Prostate gland (tissue), 2 donors: ENCODE measurements around the gene ACSM2A. TPM values are rescaled to one million over a fixed set of nuclear protein-coding genes. Genes with fewer than 3 reads are reported as not detected.
"Not testable (repeated sequence)": the region's sequence is repeated elsewhere in the genome, so short reads cannot be mapped to it uniquely, and the experiment has no call there.

Experiments
- DNase-seq: peaks from one replicate; pipeline ENCODE4 v3.0.0-alpha.2; 2019; ENCODE audit warnings: low spot score
- H3K27ac ChIP-seq, 2 donors: fragments of 200-600 bp; sonication (generic); 2 replicates each; pipeline ENCODE4 v1.5.1; 2017 to 2019
- H3K27me3 ChIP-seq: fragments of 200-600 bp; sonication (generic); replicated peaks from 2 replicates; pipeline ENCODE4 v1.5.1; 2019; ENCODE audit not compliant: insufficient read depth
- H3K36me3 ChIP-seq, 2 donors: fragments of 200-600 bp; sonication (generic); 1 replicate in 1 of 2; 2 replicates in 1 of 2; pipeline versions ENCODE4 v1.5.1 to v1.8.1; 2017 to 2019
- H3K4me1 ChIP-seq: fragments of 200-600 bp; sonication (generic); replicated peaks from 2 replicates; pipeline ENCODE4 v1.5.1; 2019
- H3K4me3 ChIP-seq, 2 donors: fragments of 200-600 bp; sonication (generic); 2 replicates each; pipeline ENCODE4 v1.5.1; 2017 to 2019
- H3K9me3 ChIP-seq: fragments of 200-600 bp; sonication (generic); 2 replicates; pipeline ENCODE4 v1.5.1; 2017
- CTCF ChIP-seq, 4 experiments: fragments of 200-600 bp in 2 of 4; fragments of 450-650 bp in 2 of 4; sonication (generic) in 2 of 4; IDR thresholded peaks; 1 replicate in 3 of 4; 2 replicates in 1 of 4; pipeline ENCODE4 v1.5.1; 2016 to 2019; ENCODE audit warnings: antibody characterized with exemption in 4 of 4, mild to moderate bottlenecking in 2 of 4, moderate library complexity in 2 of 4
- POLR2A ChIP-seq: fragments of 450-650 bp; IDR thresholded peaks from one replicate; pipeline ENCODE4 v1.6.1; 2016; ENCODE audit warnings: antibody characterized with exemption, mild to moderate bottlenecking
- POLR2AphosphoS5 ChIP-seq: sonication (generic); formaldehyde crosslinking; IDR thresholded peaks from one replicate; pipeline ENCODE4 v1.6.1; 2017; ENCODE audit warnings: antibody characterized with exemption
- WGBS: methylation state at CpG from one replicate; pipeline ENCODE4 v1.1.5; 2018; 5-methylcytosine and 5-hydroxymethylcytosine counted together
- intact Hi-C: fragments of 100-400 bp; cut with DNase I; formaldehyde crosslinking; loops from one replicate; pipeline ENCODE4 v1.14.2; 2022
- total RNA-seq, 2 donors: library from RNA; depleted of rRNA; stranded (reverse); fragments of >200 nt; gene quantifications; one replicate each; pipeline ENCODE4 v1.1.0, GENCODE V29; 2016

Gene ACSM2A
- total RNA-seq, 2 donors from 2014 or later = 0.17 TPM; not detected in 1

DNA sequence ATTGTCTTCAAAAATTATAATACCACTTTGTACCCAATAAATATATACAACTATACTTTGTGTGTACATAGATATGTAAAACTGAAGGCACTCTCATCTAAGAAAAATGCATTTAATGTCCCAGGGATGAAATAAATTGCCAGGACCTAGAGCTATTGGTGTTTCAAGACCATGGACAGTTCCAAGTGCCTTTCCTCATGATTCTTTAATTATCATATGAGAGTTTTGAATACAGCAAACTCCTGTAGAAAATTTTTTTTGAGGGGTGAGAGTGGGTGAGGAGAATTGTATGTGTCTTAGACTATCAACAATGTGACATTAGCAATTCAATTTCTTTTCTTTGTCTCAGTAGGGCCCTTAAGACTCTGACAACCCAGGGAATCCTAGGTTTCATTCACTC, 17.6 kb downstream of the ACSM2A start:
- intact Hi-C loops, H3K4me1 ChIP-seq, H3K36me3 ChIP-seq, H3K9me3 ChIP-seq, DNase-seq, H3K4me3 ChIP-seq, H3K27ac ChIP-seq, H3K27me3 ChIP-seq: not testable (repeated sequence)

DNA sequence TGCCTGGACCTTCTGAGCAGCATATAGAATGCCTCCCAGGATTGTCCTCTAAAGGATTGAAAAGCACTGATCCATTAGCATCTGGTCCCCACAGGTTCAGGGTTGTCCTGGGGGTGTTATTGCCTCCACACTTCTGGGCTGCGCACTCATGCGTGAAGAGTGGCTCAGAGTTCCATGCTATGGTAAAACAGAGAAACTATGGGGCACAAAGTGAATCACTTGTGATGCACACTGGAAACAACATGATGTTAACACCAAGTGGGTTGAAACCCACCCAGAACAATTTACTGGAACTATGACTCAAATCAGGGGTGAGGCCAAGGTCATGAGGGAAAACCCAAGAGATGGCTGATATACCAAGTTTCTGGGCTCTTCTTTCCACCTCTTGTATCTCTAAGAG, 18.6 kb downstream of the ACSM2A start:
- H3K9me3 ChIP-seq, H3K4me3 ChIP-seq, H3K4me1 ChIP-seq, H3K36me3 ChIP-seq, DNase-seq, H3K27ac ChIP-seq, intact Hi-C loops, H3K27me3 ChIP-seq: not testable (repeated sequence)
- 90% methylated on average over 2 of the region's 2 CpGs for WGBS

GRCh38 chr16:20470732-20471131, 19.4 kb downstream of the ACSM2A start:
- 71% methylated on average over 1 of the region's 1 CpG for WGBS
- H3K36me3 ChIP-seq, H3K4me1 ChIP-seq, H3K4me3 ChIP-seq, H3K27me3 ChIP-seq, intact Hi-C loops, H3K27ac ChIP-seq, H3K9me3 ChIP-seq, DNase-seq: not testable (repeated sequence)

GRCh38 chr16:20477188-20477744, 25.9 kb downstream of the ACSM2A start:
- intact Hi-C loops = not testable (repeated sequence)

DNA sequence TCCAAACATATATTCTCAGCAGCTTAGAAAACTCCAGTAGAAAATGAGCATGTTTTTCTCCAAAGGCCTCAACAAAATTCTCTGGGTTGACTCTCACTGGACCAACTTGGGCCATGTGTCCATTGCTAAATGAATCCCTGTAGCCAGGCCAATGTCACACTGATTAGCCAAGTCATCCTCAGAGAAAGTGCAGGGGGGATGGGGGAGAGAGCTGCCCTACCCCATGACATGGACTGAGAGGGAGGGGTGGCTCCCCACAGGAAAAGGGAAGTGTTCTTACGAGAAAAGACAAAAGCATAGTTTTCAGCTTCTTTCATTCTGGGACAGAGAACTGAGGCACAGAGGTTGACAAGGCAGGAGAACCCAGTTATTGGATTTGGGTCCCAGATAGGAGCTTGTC, 32.7 kb downstream of the ACSM2A start:
- intact Hi-C loops, H3K27me3 ChIP-seq, DNase-seq, H3K36me3 ChIP-seq, H3K4me3 ChIP-seq, H3K27ac ChIP-seq, H3K9me3 ChIP-seq, H3K4me1 ChIP-seq: not testable (repeated sequence)
- WGBS = 80% methylated on average over 1 of the region's 1 CpG

More at GRCh38 chr16:20477188-20477744, 25.9 kb downstream of the ACSM2A start:
- H3K36me3 ChIP-seq, H3K27ac ChIP-seq, DNase-seq, H3K9me3 ChIP-seq, H3K4me3 ChIP-seq, H3K4me1 ChIP-seq, H3K27me3 ChIP-seq: not testable (repeated sequence)
- WGBS = 17% methylated on average over 2 of the region's 2 CpGs

- no peaks in the 10 kb centered on the region for H3K27me3 ChIP-seq
- DNase-seq = no peak
- 88% methylated on average over 1 of the region's 1 CpG for whole genome bisulfite sequencing
Observed at GRCh38 chr16:20484726-20485125, 33.4 kb downstream of the ACSM2A start.

DNA sequence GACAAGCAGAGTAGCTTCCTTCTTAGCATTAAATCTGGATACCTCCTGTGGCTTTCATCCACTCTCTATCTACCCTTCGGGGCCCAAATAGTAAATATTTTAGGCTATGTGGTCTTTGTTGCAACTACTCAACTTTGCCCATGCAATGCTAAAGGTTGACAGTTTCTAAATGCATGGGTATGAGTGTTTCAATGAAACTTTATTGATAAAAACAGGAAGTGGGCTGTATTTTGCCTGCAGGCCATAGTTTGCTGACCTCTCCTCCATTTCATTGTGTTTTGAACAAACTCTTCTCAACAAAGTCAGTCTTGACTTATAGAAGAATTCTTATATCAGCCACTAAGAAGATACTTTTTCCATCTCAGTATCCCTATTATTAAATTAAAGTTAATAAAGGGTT, 34.1 kb downstream of the ACSM2A start:
- H3K36me3 ChIP-seq = no peaks in the 10 kb centered on the region
- TF ChIP-seq CTCF (IDR thresholded peaks at IDR 0.05) (no peak), POLR2A (no peak), POLR2AphosphoS5 (no peak)
- no peaks in the 10 kb centered on the region for H3K4me1 ChIP-seq
- intact Hi-C loops = no loop called here
- WGBS = 89% methylated on average over 1 of the region's 1 CpG
- no peaks in the 10 kb centered on the region for H3K9me3 ChIP-seq
- no peak overlapping the region for H3K4me3 ChIP-seq
- DNase-seq = no peak
- H3K27me3 ChIP-seq = no peaks in the 10 kb centered on the region
- no peak overlapping the region for H3K27ac ChIP-seq

More at GRCh38 chr16:20484726-20485125, 33.4 kb downstream of the ACSM2A start:
- TF ChIP-seq CTCF (IDR thresholded peaks at IDR 0.05) (no peak), POLR2AphosphoS5 (no peak), POLR2A (no peak)
- Histone ChIP-seq H3K36me3 (no peaks in the 10 kb centered on the region), H3K4me3 (no peak overlapping the region), H3K27ac (no peak overlapping the region), H3K4me1 (no peaks in the 10 kb centered on the region), H3K9me3 (no peaks in the 10 kb centered on the region)
- intact Hi-C loops = no loop called here

GRCh38 chr16:20490994-20491393, 39.7 kb downstream of the ACSM2A start:
- intact Hi-C loops, H3K4me1 ChIP-seq, H3K4me3 ChIP-seq, H3K27ac ChIP-seq, DNase-seq, H3K36me3 ChIP-seq, H3K27me3 ChIP-seq, H3K9me3 ChIP-seq: not testable (repeated sequence)
- WGBS = no CpG with 5 or more reads among the region's 3 CpGs

- H3K36me3 ChIP-seq, DNase-seq, H3K4me1 ChIP-seq, H3K4me3 ChIP-seq, intact Hi-C loops, H3K27me3 ChIP-seq, H3K27ac ChIP-seq, H3K9me3 ChIP-seq: not testable (repeated sequence)
- no CpG with 5 or more reads among the region's 11 CpGs for WGBS
Observed at GRCh38 chr16:20491448-20491847, 40.1 kb downstream of the ACSM2A start.
